Sigmoid colon (tissue), 7 donors: ENCODE results near the gene TUBAL3. TPM values are rescaled to one million over a fixed set of nuclear protein-coding genes. Genes with fewer than 3 reads are reported as not detected.

Experiments used
- DNase-seq: peaks from one replicate; pipeline ENCODE4 v3.0.0-alpha.2; 2019
- H3K27ac ChIP-seq, 4 donors: fragments of 200-600 bp; sonication (generic); one replicate each; pipeline ENCODE4 v1.5.1; 2016 to 2019; ENCODE audit warnings: mild to moderate bottlenecking in 1 of 4
- H3K27me3 ChIP-seq, 3 donors: fragments of 200-600 bp; sonication (generic); one replicate each; pipeline ENCODE4 v1.5.1; 2019; ENCODE audit warnings: mild to moderate bottlenecking in 1 of 3
- H3K36me3 ChIP-seq, 4 donors: fragments of 200-600 bp; sonication (generic); one replicate each; pipeline ENCODE4 v1.5.1; 2016 to 2019
- H3K4me1 ChIP-seq, 4 donors: fragments of 200-600 bp; sonication (generic); one replicate each; pipeline ENCODE4 v1.5.1; 2017 to 2019
- H3K4me3 ChIP-seq, 4 donors: fragments of 200-600 bp; sonication (generic); one replicate each; pipeline ENCODE4 v1.5.1; 2017 to 2019; ENCODE audit warnings: mild to moderate bottlenecking in 2 of 4, moderate library complexity in 1 of 4
- H3K9me3 ChIP-seq, 4 donors: fragments of 200-600 bp in 3 of 4; sonication (generic) in 3 of 4; one replicate each; pipeline versions ENCODE4 v1.5.1 to v1.6.1; 2013 to 2019
- CTCF ChIP-seq, 4 experiments: fragments of 450-650 bp in 3 of 4; fragments of 200-600 bp in 1 of 4; IDR thresholded peaks; one replicate each; pipeline ENCODE4 v1.5.1; 2016 to 2019; ENCODE audit warnings: antibody characterized with exemption in 4 of 4, mild to moderate bottlenecking in 3 of 4, moderate library complexity in 2 of 4
- EP300 ChIP-seq, 4 donors: sonication (generic); formaldehyde crosslinking; IDR thresholded peaks; one replicate each; pipeline ENCODE4 v1.6.1; 2017; ENCODE audit warnings: antibody characterized with exemption in 4 of 4
- POLR2A ChIP-seq, 2 donors: fragments of 450-650 bp; IDR thresholded peaks; one replicate each; pipeline ENCODE4 v1.6.1; 2016; ENCODE audit warnings: antibody characterized with exemption in 2 of 2, mild to moderate bottlenecking in 2 of 2, moderate library complexity in 2 of 2
- POLR2AphosphoS5 ChIP-seq, 4 donors: sonication (generic); formaldehyde crosslinking; IDR thresholded peaks; one replicate each; pipeline ENCODE4 v1.6.1; 2017; ENCODE audit warnings: antibody characterized with exemption in 4 of 4
- WGBS, 2 donors: extraction: QIAGEN DNeasy Blood & Tissue Kit; methylation state at CpG; one replicate each; pipeline ENCODE4 v1.1.7; 2013; 5-methylcytosine and 5-hydroxymethylcytosine counted together
- intact Hi-C: fragments of 100-400 bp; cut with DNase I; formaldehyde crosslinking; loops from one replicate; pipeline ENCODE4 v1.15.1; 2023
- polyA plus RNA-seq, 3 donors: library from polyadenylated mRNA; stranded (reverse); fragments of 200-250 nt; gene quantifications; one replicate each; pipeline ENCODE4 v1.2.3, GENCODE V29; 2013
- total RNA-seq, 4 donors: library from RNA; depleted of rRNA; stranded (reverse); fragments of >200 nt; gene quantifications; one replicate each; pipeline ENCODE4 v1.1.0, GENCODE V29; 2016
- donor health status: healthy with polysubstance abuse.
- donor health status: Bipolar disorder and iron deficiency.
- donor health status: healthy.

The TUBAL3 gene
- total and polyA plus RNA-seq, 7 donors: 15.3 to 52.2 (median 40.8) TPM; not detected in 4

DNA sequence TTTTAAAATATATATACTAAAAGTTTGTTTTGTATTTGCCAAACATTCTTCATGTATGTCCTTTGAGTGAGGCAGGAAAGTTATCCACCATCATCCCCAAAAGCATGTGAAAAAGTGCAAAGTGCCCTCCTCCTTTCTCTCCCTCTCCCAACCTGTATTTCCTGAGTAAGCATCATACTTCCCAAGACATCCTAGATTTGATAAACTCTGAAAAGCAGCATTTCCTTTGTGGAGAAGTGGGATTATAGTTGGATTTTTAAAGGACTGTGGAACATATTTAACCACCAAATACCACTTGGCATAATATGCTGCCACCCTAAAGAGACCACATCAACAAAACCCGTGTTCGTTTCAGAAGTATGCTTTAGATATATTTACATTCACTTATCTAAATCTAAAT, 44.6 kb upstream of the TUBAL3 start:
- peaks cover 0 to 50% (median 34%) of the 10 kb centered on the region in 4 donors for H3K4me1 ChIP-seq
- WGBS, 2 donors: 16 to 38% methylated on average over 2 of the region's 2 CpGs

DNA sequence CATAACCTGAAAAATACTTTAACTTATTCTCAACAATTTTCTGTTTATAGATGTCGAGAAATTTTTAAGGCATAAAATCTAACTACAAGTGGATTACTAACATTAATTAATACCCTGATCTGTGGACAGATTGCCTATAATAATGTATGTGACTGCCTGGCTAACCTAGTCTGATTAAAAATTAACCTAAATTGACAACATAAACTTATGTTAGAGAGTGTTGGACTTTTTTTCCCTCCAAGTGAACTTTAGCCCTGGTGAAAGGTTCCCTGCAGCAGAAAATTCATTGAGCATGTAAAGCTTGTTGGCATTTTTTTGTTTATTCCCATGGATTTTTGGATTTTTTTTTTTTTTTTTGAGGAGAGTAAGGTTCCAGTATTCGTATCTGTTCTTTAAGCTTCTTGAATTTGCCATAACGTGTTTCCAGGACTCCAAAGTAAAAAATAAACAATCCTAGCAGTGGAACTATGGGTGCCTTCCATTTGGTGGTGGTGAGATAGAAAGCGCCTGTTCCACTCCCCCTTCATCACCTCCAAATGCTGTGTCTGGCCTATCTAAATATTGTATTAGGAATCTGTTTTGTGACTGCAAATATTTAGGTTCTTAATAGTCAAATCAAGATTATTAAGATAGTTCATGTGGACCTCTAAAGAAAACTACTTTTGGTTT, 43.8 kb upstream of the TUBAL3 start:
- Histone ChIP-seq H3K36me3 (peaks cover 0 to 12% (median 11%) of the 10 kb centered on the region in 4 donors), H3K4me1 (peaks cover 0 to 42% (median 27%) of the 10 kb centered on the region in 4 donors), H3K27ac (peak overlapping the region; percentile 79 to 84 (median 82)), H3K9me3 (no peaks in the 10 kb centered on the region), H3K27me3 (no peaks in the 10 kb centered on the region), H3K4me3 (peak overlapping the region; percentile 53 to 63 (median 60))
- intact Hi-C loops: loop anchor here (5.0 kb wide), 2 partner anchors 124 to 234 kb away; partner anchors contain the start of gene TASOR2
- no peak for DNase-seq
- 19 to 66% methylated on average over 4 of the region's 4 CpGs for WGBS, 2 donors
- TF ChIP-seq EP300 (IDR thresholded peaks at IDR 0.05) (no peak), POLR2AphosphoS5 (IDR thresholded peaks at IDR 0.05) (no peak), CTCF (IDR thresholded peaks at IDR 0.05) (no peak)

More for the DNA sequence above, 44.6 kb upstream of the TUBAL3 start:
- H3K27me3 ChIP-seq: no peaks in the 10 kb centered on the region
- TF ChIP-seq POLR2A (IDR thresholded peaks at IDR 0.05) (no peak), POLR2AphosphoS5 (IDR thresholded peaks at IDR 0.05) (no peak), EP300 (IDR thresholded peaks at IDR 0.05) (no peak), CTCF (IDR thresholded peaks at IDR 0.05) (no peak)
- H3K36me3 ChIP-seq: peaks cover 1 to 20% (median 18%) of the 10 kb centered on the region in 4 donors
- intact Hi-C loops: loop anchor here (5.0 kb wide), 2 partner anchors 123 to 233 kb away; partner anchors contain the start of gene TASOR2
- H3K27ac ChIP-seq: peak overlapping the region; percentile 79 to 84 (median 82)
- no peaks in the 10 kb centered on the region for H3K9me3 ChIP-seq
- DNase-seq: no peak
- H3K4me3 ChIP-seq: peak overlapping the region; percentile 53 to 63 (median 60)

- no peaks in the 10 kb centered on the region for H3K27me3 ChIP-seq
- peak overlapping the region; percentile 53 to 63 (median 60) for H3K4me3 ChIP-seq
- no peaks in the 10 kb centered on the region for H3K9me3 ChIP-seq
- intact Hi-C loops: loop anchor here (5.0 kb wide), 2 partner anchors 125 to 235 kb away; partner anchors contain the start of gene TASOR2
- TF ChIP-seq POLR2AphosphoS5 (IDR thresholded peaks at IDR 0.05) (peak in 1 of 4 donors; percentile 20), POLR2A (IDR thresholded peaks at IDR 0.05) (no peak)
- H3K36me3 ChIP-seq: peaks cover 0 to 5% (median 4%) of the 10 kb centered on the region in 4 donors
- H3K27ac ChIP-seq: peak overlapping the region; percentile 79 to 84 (median 82)
- 7 to 15% methylated on average over 5 of the region's 5 CpGs for WGBS, 2 donors
- H3K4me1 ChIP-seq: peaks cover 0 to 35% (median 23%) of the 10 kb centered on the region in 4 donors
- no peak for DNase-seq
Observed at GRCh38 chr10:5447611-5448071, 43.0 kb upstream of the TUBAL3 start.

- no peaks in the 10 kb centered on the region for H3K27me3 ChIP-seq
- H3K4me1 ChIP-seq: peaks cover 0 to 29% (median 20%) of the 10 kb centered on the region in 4 donors
- no peaks in the 10 kb centered on the region for H3K9me3 ChIP-seq
- DNase-seq: no peak
- intact Hi-C loops: loop anchor here (5.0 kb wide), 2 partner anchors 125 to 235 kb away; partner anchors contain the start of gene TASOR2
- no peak for TF ChIP-seq EP300 (IDR thresholded peaks at IDR 0.05)
- no peak for TF ChIP-seq POLR2AphosphoS5 (IDR thresholded peaks at IDR 0.05)
- no peak for TF ChIP-seq CTCF (IDR thresholded peaks at IDR 0.05)
- no peak for TF ChIP-seq POLR2A (IDR thresholded peaks at IDR 0.05)
- WGBS, 2 donors: 3 to 23% methylated on average over 3 of the region's 3 CpGs
- H3K27ac ChIP-seq: peak overlapping the region; percentile 79 to 84 (median 82)
- H3K36me3 ChIP-seq: no peaks in the 10 kb centered on the region
- peak overlapping the region; percentile 53 to 63 (median 60) for H3K4me3 ChIP-seq
Observed at GRCh38 chr10:5447056-5447455, 42.4 kb upstream of the TUBAL3 start.

DNA sequence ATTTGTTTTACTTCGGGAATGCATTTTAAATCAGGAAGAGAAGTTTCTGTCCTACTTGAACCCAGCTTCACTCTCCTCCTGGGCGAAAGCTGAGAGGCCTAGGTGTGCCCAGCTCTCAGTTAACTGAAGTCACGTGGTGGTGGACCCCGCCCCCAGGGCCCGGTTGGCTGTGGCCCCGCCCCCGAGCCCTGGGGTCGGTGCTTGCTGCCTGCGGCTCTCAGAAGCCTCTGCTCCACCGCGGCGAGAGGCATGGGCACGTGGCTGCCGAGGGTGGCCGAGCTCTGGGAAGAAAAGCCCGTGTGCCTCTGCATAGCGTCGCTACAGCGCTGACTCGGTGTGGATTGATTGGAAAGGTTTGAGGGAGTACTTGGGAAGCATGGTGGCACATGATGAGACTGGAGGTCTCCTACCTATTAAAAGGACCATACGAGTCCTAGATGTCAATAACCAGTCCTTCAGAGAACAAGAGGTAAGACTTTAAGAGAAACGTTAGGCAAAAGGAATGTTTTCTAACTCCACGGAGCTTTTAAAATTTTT, 41.8 kb upstream of the TUBAL3 start:
- 5% methylated on average over 23 of the region's 23 CpGs for WGBS, 2 donors
- peak overlapping the region; percentile 53 to 63 (median 60) for H3K4me3 ChIP-seq
- DNase-seq: peak; percentile 97
- intact Hi-C loops: loop anchor here (5.0 kb wide), 2 partner anchors 126 to 236 kb away; partner anchors contain the start of gene TASOR2
- H3K27me3 ChIP-seq: no peaks in the 10 kb centered on the region
- no peaks in the 10 kb centered on the region for H3K9me3 ChIP-seq
- H3K27ac ChIP-seq: peak overlapping the region; percentile 79 to 84 (median 82)
- no peak for TF ChIP-seq EP300 (IDR thresholded peaks at IDR 0.05)
- peak; percentile 89 to 94 for TF ChIP-seq POLR2A (IDR thresholded peaks at IDR 0.05)
- peak; percentile 96 to 99 (median 98) for TF ChIP-seq POLR2AphosphoS5 (IDR thresholded peaks at IDR 0.05)
- no peaks in the 10 kb centered on the region for H3K36me3 ChIP-seq
- peaks cover 0 to 23% (median 18%) of the 10 kb centered on the region in 4 donors for H3K4me1 ChIP-seq
